Suprapubic skin (tissue), 4 donors: ENCODE data around the gene MRPL50. TPM values are rescaled to one million over a fixed set of nuclear protein-coding genes. Genes with fewer than 3 reads are reported as not detected.

Experiments
- DNase-seq, 2 donors: peaks; one replicate each; pipeline ENCODE4 v3.0.0-alpha.2; 2019; ENCODE audit warnings: low spot score in 2 of 2
- H3K27ac ChIP-seq: fragments of 200-600 bp; sonication (generic); one replicate; pipeline ENCODE4 v1.5.1; 2019
- H3K27me3 ChIP-seq: fragments of 200-600 bp; sonication (generic); one replicate; pipeline ENCODE4 v1.5.1; 2019
- H3K36me3 ChIP-seq: fragments of 200-600 bp; sonication (generic); one replicate; pipeline ENCODE4 v1.5.1; 2019
- H3K4me1 ChIP-seq: fragments of 200-600 bp; sonication (generic); one replicate; pipeline ENCODE4 v1.5.1; 2019
- H3K4me3 ChIP-seq: fragments of 200-600 bp; sonication (generic); one replicate; pipeline ENCODE4 v1.5.1; 2019; ENCODE audit warnings: mild to moderate bottlenecking
- H3K9me3 ChIP-seq: fragments of 200-600 bp; sonication (generic); one replicate; pipeline ENCODE4 v1.5.1; 2019
- EP300 ChIP-seq: sonication (generic); formaldehyde crosslinking; IDR thresholded peaks from one replicate; pipeline ENCODE4 v1.6.1; 2017; ENCODE audit warnings: antibody characterized with exemption
- POLR2A ChIP-seq, 2 donors: fragments of 450-650 bp; IDR thresholded peaks; one replicate each; pipeline ENCODE4 v1.6.1; 2017; ENCODE audit warnings: antibody characterized with exemption in 2 of 2, mild to moderate bottlenecking in 2 of 2, moderate library complexity in 2 of 2
- POLR2AphosphoS5 ChIP-seq, 3 donors: sonication (generic); formaldehyde crosslinking; IDR thresholded peaks; one replicate each; pipeline ENCODE4 v1.6.1; 2017; ENCODE audit warnings: antibody characterized with exemption in 3 of 3
- WGBS: methylation state at CpG from one replicate; pipeline ENCODE4 v1.1.5; 2018; 5-methylcytosine and 5-hydroxymethylcytosine counted together
- total RNA-seq, 4 donors: library from RNA; depleted of rRNA; stranded (reverse); fragments of >200 nt; gene quantifications; one replicate each; pipeline ENCODE4 v1.1.0, GENCODE V29; 2016
- TF ChIP-seq, protein P1 (sequence below), 2 donors: fragments of 200-600 bp in 1 of 2; fragments of 450-650 bp in 1 of 2; sonication (generic) in 1 of 2; IDR thresholded peaks; one replicate each; pipeline ENCODE4 v1.5.1; 2016 to 2019; ENCODE audit warnings: antibody characterized with exemption in 2 of 2, mild to moderate bottlenecking in 1 of 2, moderate library complexity in 1 of 2

The MRPL50 gene
- total RNA-seq, 4 donors from 2014 or later = 6.8 to 13.0 (median 11.2) TPM

DNA sequence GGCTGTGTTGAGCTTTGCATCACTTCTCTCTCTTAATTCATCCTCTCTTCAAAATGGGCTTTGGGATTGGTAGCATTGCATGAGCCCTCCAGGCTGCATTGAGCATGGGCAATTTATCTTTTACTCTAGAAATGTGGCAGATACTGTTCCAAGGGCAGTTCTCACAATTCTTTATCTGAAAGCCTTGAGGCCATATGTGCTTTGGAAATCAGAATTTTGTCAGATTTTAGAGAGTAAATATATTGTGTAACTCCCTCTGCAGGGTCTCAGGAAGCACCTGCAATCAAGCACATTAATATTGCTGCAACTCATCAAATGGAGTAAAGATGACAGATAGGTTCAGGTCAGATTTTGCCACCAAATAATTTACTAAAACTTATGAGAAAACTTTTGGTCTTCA is 19.6 kb upstream of the MRPL50 start:
- Histone ChIP-seq H3K36me3 (no peaks in the 10 kb centered on the region), H3K27me3 (no peaks in the 10 kb centered on the region), H3K4me3 (no peak overlapping the region), H3K4me1 (no peaks in the 10 kb centered on the region), H3K27ac (no peak overlapping the region), H3K9me3 (peaks cover 27% of the 10 kb centered on the region)
- no peak for TF ChIP-seq POLR2A (IDR thresholded peaks at IDR 0.05)
- no peak for TF ChIP-seq EP300
- TF ChIP-seq, protein P1, sequence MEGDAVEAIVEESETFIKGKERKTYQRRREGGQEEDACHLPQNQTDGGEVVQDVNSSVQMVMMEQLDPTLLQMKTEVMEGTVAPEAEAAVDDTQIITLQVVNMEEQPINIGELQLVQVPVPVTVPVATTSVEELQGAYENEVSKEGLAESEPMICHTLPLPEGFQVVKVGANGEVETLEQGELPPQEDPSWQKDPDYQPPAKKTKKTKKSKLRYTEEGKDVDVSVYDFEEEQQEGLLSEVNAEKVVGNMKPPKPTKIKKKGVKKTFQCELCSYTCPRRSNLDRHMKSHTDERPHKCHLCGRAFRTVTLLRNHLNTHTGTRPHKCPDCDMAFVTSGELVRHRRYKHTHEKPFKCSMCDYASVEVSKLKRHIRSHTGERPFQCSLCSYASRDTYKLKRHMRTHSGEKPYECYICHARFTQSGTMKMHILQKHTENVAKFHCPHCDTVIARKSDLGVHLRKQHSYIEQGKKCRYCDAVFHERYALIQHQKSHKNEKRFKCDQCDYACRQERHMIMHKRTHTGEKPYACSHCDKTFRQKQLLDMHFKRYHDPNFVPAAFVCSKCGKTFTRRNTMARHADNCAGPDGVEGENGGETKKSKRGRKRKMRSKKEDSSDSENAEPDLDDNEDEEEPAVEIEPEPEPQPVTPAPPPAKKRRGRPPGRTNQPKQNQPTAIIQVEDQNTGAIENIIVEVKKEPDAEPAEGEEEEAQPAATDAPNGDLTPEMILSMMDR (IDR thresholded peaks at IDR 0.05) = no peak
- TF ChIP-seq POLR2AphosphoS5 (IDR thresholded peaks at IDR 0.05) = no peak
- DNase-seq = no peak

DNA sequence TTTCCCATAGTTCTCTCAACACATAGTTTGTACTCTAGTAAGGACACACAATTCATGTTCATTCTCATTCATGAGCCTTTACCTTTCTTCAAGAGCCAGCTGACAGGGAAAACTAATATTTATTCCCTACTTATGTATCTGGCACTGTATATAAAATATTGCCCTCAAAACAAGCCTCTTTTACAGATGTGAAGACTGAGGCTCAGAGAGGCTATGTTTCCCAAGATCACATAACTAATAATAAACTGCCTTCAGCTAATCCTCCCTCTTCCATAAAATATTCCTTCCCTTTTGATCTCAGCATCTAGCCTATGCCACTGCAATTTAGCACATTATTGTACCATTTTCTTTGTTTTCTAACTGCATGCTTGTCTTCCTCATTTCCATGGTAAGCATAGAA is 19.0 kb upstream of the MRPL50 start:
- no peak for DNase-seq
- Histone ChIP-seq H3K27me3 (no peaks in the 10 kb centered on the region), H3K9me3 (peaks cover 32% of the 10 kb centered on the region), H3K36me3 (no peaks in the 10 kb centered on the region), H3K27ac (no peak overlapping the region), H3K4me1 (no peaks in the 10 kb centered on the region), H3K4me3 (no peak overlapping the region)
- TF ChIP-seq POLR2A (IDR thresholded peaks at IDR 0.05) = no peak
- TF ChIP-seq EP300 = no peak
- TF ChIP-seq, protein P1 (IDR thresholded peaks at IDR 0.05) = no peak
- no peak for TF ChIP-seq POLR2AphosphoS5 (IDR thresholded peaks at IDR 0.05)

DNA sequence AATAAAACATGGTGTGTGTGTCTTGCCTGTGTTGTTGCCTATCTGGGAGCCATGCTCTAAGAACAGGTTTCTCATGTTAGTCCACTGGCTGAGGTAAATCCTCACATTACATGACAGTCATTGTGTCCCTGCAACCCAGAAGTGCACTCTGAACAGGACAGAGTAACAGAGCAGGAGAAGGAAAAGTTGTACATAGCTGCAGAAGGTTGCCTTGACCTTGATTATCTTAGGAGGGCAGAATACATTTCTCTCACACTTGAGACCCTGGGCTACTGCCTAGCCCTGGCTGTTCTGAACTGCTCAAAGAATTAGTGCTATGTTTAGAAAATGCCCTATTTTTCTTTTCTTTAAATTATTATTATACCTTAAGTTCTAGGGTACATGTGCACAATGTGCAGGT is 17.2 kb upstream of the MRPL50 start:
- Histone ChIP-seq H3K27me3 (no peaks in the 10 kb centered on the region), H3K36me3 (no peaks in the 10 kb centered on the region), H3K4me1 (no peaks in the 10 kb centered on the region), H3K27ac (no peak overlapping the region), H3K9me3 (peaks cover 44% of the 10 kb centered on the region), H3K4me3 (no peak overlapping the region)
- no peak for DNase-seq
- TF ChIP-seq POLR2A (IDR thresholded peaks at IDR 0.05) = no peak
- no peak for TF ChIP-seq POLR2AphosphoS5 (IDR thresholded peaks at IDR 0.05)
- TF ChIP-seq, protein P1 (IDR thresholded peaks at IDR 0.05) = no peak
- TF ChIP-seq EP300 = no peak

DNA sequence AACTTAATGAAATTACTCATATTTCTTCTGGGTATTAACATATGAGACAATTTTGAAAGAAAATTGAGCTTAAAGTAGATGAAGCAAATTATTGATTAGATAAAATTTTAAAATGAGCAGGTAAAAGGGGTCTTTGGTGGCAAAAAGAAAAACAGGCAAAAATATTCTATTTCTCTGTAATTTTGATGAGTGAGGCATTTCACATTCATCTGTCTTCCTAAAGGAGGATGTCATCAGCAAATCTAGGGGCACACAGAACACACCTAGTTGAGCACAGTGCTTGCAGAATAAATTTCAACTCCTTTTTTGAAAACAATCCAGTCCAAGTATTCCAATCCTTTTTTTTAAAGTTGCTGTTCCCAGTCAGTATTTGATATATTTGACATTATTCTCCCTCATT is 16.4 kb upstream of the MRPL50 start:
- TF ChIP-seq, protein P1 (IDR thresholded peaks at IDR 0.05) = no peak
- TF ChIP-seq POLR2AphosphoS5 (IDR thresholded peaks at IDR 0.05) = no peak
- TF ChIP-seq EP300 = no peak
- no peak for TF ChIP-seq POLR2A (IDR thresholded peaks at IDR 0.05)
- H3K9me3 ChIP-seq = peaks cover 52% of the 10 kb centered on the region
- H3K4me1 ChIP-seq = no peaks in the 10 kb centered on the region
- no peak overlapping the region for H3K4me3 ChIP-seq
- no peaks in the 10 kb centered on the region for H3K27me3 ChIP-seq
- no peak overlapping the region for H3K27ac ChIP-seq
- DNase-seq = no peak
- H3K36me3 ChIP-seq = no peaks in the 10 kb centered on the region

DNA sequence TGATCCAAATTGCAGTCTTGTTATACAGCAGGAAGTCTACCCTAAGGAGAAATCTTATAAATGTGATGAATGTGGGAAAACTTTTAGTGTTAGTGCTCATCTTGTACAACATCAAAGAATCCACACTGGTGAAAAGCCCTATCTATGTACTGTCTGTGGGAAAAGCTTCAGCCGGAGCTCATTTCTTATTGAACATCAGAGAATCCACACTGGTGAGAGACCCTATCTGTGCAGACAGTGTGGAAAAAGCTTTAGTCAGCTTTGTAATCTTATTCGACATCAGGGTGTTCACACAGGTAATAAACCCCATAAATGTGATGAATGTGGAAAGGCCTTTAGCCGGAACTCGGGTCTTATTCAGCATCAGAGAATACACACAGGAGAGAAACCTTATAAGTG is 10.7 kb upstream of the MRPL50 start:
- DNase-seq = no peak
- TF ChIP-seq POLR2AphosphoS5 (IDR thresholded peaks at IDR 0.05) (no peak), POLR2A (IDR thresholded peaks at IDR 0.05) (no peak), EP300 (no peak)
- TF ChIP-seq, protein P1 (IDR thresholded peaks at IDR 0.05) = no peak
- Histone ChIP-seq H3K27ac (no peak overlapping the region), H3K9me3 (peaks cover 83% of the 10 kb centered on the region), H3K36me3 (peaks cover 56% of the 10 kb centered on the region), H3K4me1 (no peaks in the 10 kb centered on the region), H3K4me3 (no peak overlapping the region), H3K27me3 (no peaks in the 10 kb centered on the region)
- WGBS = 98% methylated on average over 4 of the region's 4 CpGs
